Lung (tissue), 16 donors: ENCODE results near the gene RRAS. TPM values are rescaled to one million over a fixed set of nuclear protein-coding genes. Genes with fewer than 3 reads are reported as not detected.

ENCODE experiments used
- ATAC-seq: fragments of 200-7000 bp; cut with Tn5 transposase; one replicate; pipeline ENCODE4 v1.9.1; 2020; ENCODE audit warnings: moderate number of reproducible peaks; ENCODE audit not compliant: insufficient read depth, low FRiP score
- DNase-seq, 3 donors: peaks; one replicate each; pipeline ENCODE4 v3.0.0-alpha.2; 2013 to 2017
- H3K27ac ChIP-seq, 2 donors: one replicate each; pipeline ENCODE4 v1.5.1; 2013; ENCODE audit warnings: mild to moderate bottlenecking in 2 of 2, moderate library complexity in 2 of 2, control low read depth in 1 of 2, inconsistent platforms in 1 of 2, low read depth in 1 of 2, low read length in 1 of 2
- H3K27me3 ChIP-seq, 3 donors: one replicate each; pipeline ENCODE4 v1.5.1; 2013; ENCODE audit warnings: low read length in 2 of 3; ENCODE audit not compliant: control insufficient read depth in 3 of 3, insufficient read depth in 3 of 3
- H3K36me3 ChIP-seq, 4 donors: one replicate each; pipeline ENCODE4 v1.5.1; 2013; ENCODE audit warnings: low read length in 4 of 4, mild to moderate bottlenecking in 1 of 4, moderate library complexity in 1 of 4; ENCODE audit not compliant: control insufficient read depth in 4 of 4, insufficient read depth in 4 of 4
- H3K4me1 ChIP-seq, 5 donors: one replicate each; pipeline ENCODE4 v1.5.1; 2013; ENCODE audit warnings: low read length in 5 of 5, mild to moderate bottlenecking in 2 of 5, moderate library complexity in 1 of 5; ENCODE audit not compliant: control insufficient read depth in 5 of 5, insufficient read depth in 5 of 5
- H3K4me3 ChIP-seq: one replicate; pipeline ENCODE4 v1.5.1; 2013; ENCODE audit warnings: mild to moderate bottlenecking, control low read depth, moderate library complexity
- H3K9ac ChIP-seq, 2 donors: one replicate each; pipeline ENCODE4 v1.5.1; 2013; ENCODE audit warnings: low read length in 2 of 2, control low read depth in 1 of 2; ENCODE audit not compliant: insufficient read depth in 1 of 2
- H3K9me3 ChIP-seq, 4 donors: one replicate each; pipeline ENCODE4 v1.5.1; 2013; ENCODE audit warnings: low read length in 3 of 4, mild to moderate bottlenecking in 1 of 4, moderate library complexity in 1 of 4; ENCODE audit not compliant: control insufficient read depth in 4 of 4, insufficient read depth in 3 of 4
- CTCF ChIP-seq: IDR thresholded peaks from 2 replicates; pipeline ENCODE4 v1.5.1; 2012; ENCODE audit warnings: mild to moderate bottlenecking; ENCODE audit errors: control extremely low read depth, extremely low read depth
- WGBS, 2 donors: extraction: QIAGEN DNeasy Blood & Tissue Kit; methylation state at CpG; one replicate each; pipeline ENCODE4 v1.1.7; 2013; 5-methylcytosine and 5-hydroxymethylcytosine counted together
- long read RNA-seq, 5 donors: transcript quantifications; one replicate each; lab custom pipeline, GENCODE V29; 2026
- polyA plus RNA-seq, 2 donors: library from polyadenylated mRNA; stranded (reverse); fragments of 200-250 nt; gene quantifications; one replicate each; pipeline ENCODE4 v1.2.1, GENCODE V29; 2013
- total RNA-seq, 2 donors: library from RNA; depleted of rRNA in 1 of 2; stranded (reverse); fragments of >200 nt in 1 of 2; gene quantifications; one replicate each; pipeline ENCODE4 v1.2.1, GENCODE V29; 2014 to 2021
- donor health status: control.
- donor health status: control.
- donor health status: Bipolar disorder and iron deficiency.
- donor health status: healthy.
- donor health status: DM: yes; HTN: yes; CAD: no.

Gene RRAS
- total RNA-seq (10 to 100 TPM; 26.3 to 71.6 TPM), polyA plus RNA-seq (100 to 1,000 TPM; 140 to 180 TPM)
- long read RNA-seq, donor 1, transcript RRAS-201 (6 exons, 1,044 nt), result major isoform, 18 of 18 reads
- long read RNA-seq, donor 1, partial matches to known transcripts, result 0 of 18 reads
- long read RNA-seq, donor 1, other reads (novel, unspliced or antisense), result 0 of 18 reads
- long read RNA-seq, donor 2, transcript RRAS-201 (6 exons, 1,044 nt), result major isoform, 7 of 44 reads
- long read RNA-seq, donor 2, partial matches to known transcripts, result 37 of 44 reads
- long read RNA-seq, donor 2, other reads (novel, unspliced or antisense), result 0 of 44 reads
- long read RNA-seq, donor 3, transcript RRAS-201 (6 exons, 1,044 nt), result major isoform, 11 of 11 reads
- long read RNA-seq, donor 3, partial matches to known transcripts, result 0 of 11 reads
- long read RNA-seq, donor 3, other reads (novel, unspliced or antisense), result 0 of 11 reads
- long read RNA-seq, donor 4, transcript RRAS-201 (6 exons, 1,044 nt), result major isoform, 7 of 7 reads
- long read RNA-seq, donor 4, partial matches to known transcripts, result 0 of 7 reads
- long read RNA-seq, donor 4, other reads (novel, unspliced or antisense), result 0 of 7 reads
- long read RNA-seq, donor 5, transcript RRAS-201 (6 exons, 1,044 nt), result major isoform, 23 of 108 reads
- long read RNA-seq, donor 5, partial matches to known transcripts, result 75 of 108 reads
- long read RNA-seq, donor 5, other reads (novel, unspliced or antisense), result 10 of 108 reads

GRCh38 chr19:49640113-49640898, at the start of gene RRAS:
TSS of gene RRAS (minus strand) at chr19:49640143. CDS start at chr19:49640098, 45 bp downstream.
- peaks cover 5 to 46% (median 16%) of the 10 kb centered on the region in 5 donors for H3K4me1 ChIP-seq
- H3K9ac ChIP-seq, result peak within 1 kb of the TSS; percentile 95 to 98
- WGBS, 2 donors, result 0% methylated on average over 51 of the region's 51 CpGs
- TF ChIP-seq CTCF, result no peak
- H3K9me3 ChIP-seq, result no peaks in the 10 kb centered on the region
- H3K36me3 ChIP-seq, result peaks cover 0 to 4% (median 2%) of the 10 kb centered on the region in 4 donors
- ATAC-seq (peak; percentile 68), DNase-seq (peak; percentile 100)
- peak within 1 kb of the TSS; percentile 48 for H3K4me3 ChIP-seq
- no peaks in the 10 kb centered on the region for H3K27me3 ChIP-seq
- H3K27ac ChIP-seq, result peak within 1 kb of the TSS; percentile 99 to 100

DNA sequence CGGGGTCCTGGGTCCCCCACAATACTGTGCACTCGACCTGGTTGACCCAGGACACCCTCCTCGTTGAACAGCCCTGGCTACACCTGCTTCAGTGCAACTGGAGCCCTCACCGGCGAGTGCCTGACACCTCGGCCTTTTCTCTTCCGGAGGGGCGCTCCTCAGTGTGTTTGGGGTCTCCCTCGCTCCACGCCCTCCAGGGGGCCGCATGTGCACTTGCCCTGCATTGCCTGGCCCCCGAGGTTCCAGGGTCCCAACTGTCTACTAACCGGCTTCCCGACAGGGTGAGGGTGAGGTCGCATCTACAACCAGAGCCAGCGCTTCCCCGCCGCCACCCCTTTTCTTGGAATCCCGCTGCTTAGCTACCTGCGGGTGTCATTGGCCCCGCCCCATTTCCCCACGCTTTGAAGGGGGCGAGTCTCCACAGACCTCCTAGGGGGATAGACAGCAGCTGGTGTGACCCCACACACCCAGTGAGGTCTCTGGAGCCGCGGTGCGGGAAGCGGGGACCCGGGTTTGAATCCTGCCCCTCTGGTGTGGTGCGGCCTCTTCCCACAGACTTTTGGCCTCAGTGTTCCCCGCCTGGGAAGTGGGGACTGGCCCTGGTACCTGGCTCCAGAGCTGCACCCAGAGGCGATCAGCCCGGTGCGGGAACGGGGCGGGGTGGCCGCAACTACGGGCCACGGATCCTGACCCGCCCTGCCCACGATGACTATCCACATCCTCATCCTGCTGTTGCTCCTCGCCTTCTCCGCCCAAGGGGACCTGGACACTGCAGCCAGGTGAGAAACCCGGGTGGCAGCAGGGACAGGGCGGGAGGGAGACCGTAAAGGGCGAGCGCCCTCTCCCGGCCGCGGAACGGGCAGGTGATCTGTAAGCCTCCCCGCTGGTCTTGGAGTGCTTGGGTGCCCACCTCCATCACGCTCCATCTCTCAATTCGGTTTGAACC, 49.5 kb upstream of the RRAS start, which contains the start of gene ADM5:
Gene ADM5, plus strand, starts transcription at position 462 of the 946 bp plus-strand sequence. Its CDS starts 244 bp downstream, at position 706.
- DNase-seq (peak; percentile 39 to 62 (median 49)), ATAC-seq (no peak)
- Histone ChIP-seq H3K4me3 (peak within 1 kb of the TSS; percentile 39), H3K36me3 (peaks cover 0 to 25% (median 17%) of the 10 kb centered on the region in 4 donors), H3K9me3 (no peaks in the 10 kb centered on the region), H3K4me1 (peaks cover 0 to 32% (median 10%) of the 10 kb centered on the region in 5 donors), H3K27me3 (peaks cover 0 to 5% (median 0%) of the 10 kb centered on the region in 3 donors), H3K27ac (peak within 1 kb of the TSS; percentile 58 to 77), H3K9ac (peak within 1 kb of the TSS; percentile 53 to 57)
- TF ChIP-seq CTCF, result no peak
- 35% methylated on average over 54 of the region's 54 CpGs for WGBS, 2 donors

DNA sequence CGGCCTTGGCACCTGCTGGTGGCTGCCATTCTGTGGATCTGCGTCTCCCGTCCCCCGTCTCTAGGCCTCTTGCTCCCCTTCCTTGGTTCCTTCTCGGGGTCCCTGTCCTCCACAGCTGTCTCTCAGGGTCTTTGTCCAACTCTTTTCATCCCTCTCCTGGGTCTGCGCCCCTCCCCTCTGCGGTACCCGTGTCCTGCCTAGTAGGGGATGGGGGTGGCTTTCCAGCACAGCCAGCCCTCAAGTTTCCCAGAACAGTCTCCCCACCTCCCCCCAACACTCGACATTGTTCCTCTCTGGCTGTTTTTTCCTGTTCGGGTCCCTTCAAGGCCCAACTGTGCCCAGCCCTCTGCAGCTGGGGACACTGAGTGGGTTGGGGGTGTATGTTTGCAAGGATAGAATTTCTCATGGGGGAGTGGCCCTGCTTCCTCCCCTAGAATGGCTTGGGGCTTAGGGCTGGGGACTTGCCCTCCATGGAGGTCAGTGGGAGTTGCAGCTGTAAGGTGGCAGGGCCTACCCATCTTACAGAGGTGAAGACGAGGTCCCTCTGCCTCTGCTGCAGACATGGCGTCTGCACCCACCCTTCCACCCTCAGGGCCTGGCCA, 48.7 kb upstream of the RRAS start:
- H3K4me3 ChIP-seq, result peak overlapping the region; percentile 5
- H3K36me3 ChIP-seq, result peaks cover 0 to 33% (median 22%) of the 10 kb centered on the region in 4 donors
- DNase-seq (peak in 1 of 3 donors; percentile 13), ATAC-seq (no peak)
- H3K9me3 ChIP-seq, result no peaks in the 10 kb centered on the region
- no peak for TF ChIP-seq CTCF
- peaks cover 0 to 5% (median 0%) of the 10 kb centered on the region in 3 donors for H3K27me3 ChIP-seq
- WGBS, 2 donors, result 63 to 74% methylated on average over 12 of the region's 12 CpGs
- H3K4me1 ChIP-seq, result peaks cover 0 to 32% (median 10%) of the 10 kb centered on the region in 5 donors
- H3K27ac ChIP-seq, result peak overlapping the region; percentile 58 to 77
- H3K9ac ChIP-seq, result no peak overlapping the region
